Adipocyte (in vitro differentiated cells): ENCODE measurements around the gene DNAJC12.
"Not testable (repeated sequence)": the region's sequence is repeated elsewhere in the genome, so short reads cannot be mapped to it uniquely, and the experiment has no call there.

Experiments used
- DNase-seq: peaks from one replicate; pipeline ENCODE4 v3.0.0-alpha.2; 2015; ENCODE audit warnings: low read depth
- H3K27me3 ChIP-seq: replicated peaks from 2 replicates; pipeline ENCODE4 v1.7.0; 2013; ENCODE audit warnings: mild to moderate bottlenecking, low read length, moderate library complexity; ENCODE audit not compliant: control insufficient read depth, insufficient read depth
- H3K36me3 ChIP-seq: 2 replicates; pipeline ENCODE4 v1.7.0; 2013; ENCODE audit warnings: low read length, mild to moderate bottlenecking, moderate library complexity; ENCODE audit not compliant: control insufficient read depth, insufficient read depth, severe bottlenecking
- H3K4me1 ChIP-seq: 2 replicates; pipeline ENCODE4 v1.7.0; 2013; ENCODE audit warnings: mild to moderate bottlenecking, low read length, moderate library complexity; ENCODE audit not compliant: control insufficient read depth, insufficient read depth
- H3K4me3 ChIP-seq: 2 replicates; pipeline ENCODE4 v1.7.0; 2013; ENCODE audit warnings: mild to moderate bottlenecking, low read length, moderate library complexity
- H3K9ac ChIP-seq: 2 replicates; pipeline ENCODE4 v1.7.0; 2013; ENCODE audit warnings: mild to moderate bottlenecking, low read length, moderate library complexity
- H3K9me3 ChIP-seq: 2 replicates; pipeline ENCODE4 v1.7.0; 2013; ENCODE audit warnings: mild to moderate bottlenecking, low read length, moderate library complexity; ENCODE audit not compliant: control insufficient read depth

The DNAJC12 gene

DNA sequence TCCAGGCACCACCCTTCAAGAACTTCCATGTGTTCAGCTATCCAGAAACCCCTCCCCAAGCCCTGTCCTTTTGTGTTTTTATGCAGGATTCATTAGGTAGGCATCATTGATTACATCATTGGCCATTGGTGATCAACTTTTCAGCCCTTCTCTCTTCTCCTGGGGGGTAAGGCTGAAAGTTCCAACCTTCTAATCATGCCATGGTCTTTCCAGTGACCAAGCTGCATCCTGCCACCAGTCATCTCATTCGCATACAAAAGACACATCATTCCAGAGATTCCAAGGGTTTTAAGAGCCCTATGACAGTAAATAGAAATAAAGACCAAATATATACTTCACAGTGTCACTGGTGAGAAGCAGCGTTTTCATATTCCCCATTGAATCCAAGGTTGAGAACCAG, 48.2 kb downstream of the DNAJC12 start:
- H3K4me3 ChIP-seq, result no peak overlapping the region
- no peaks in the 10 kb centered on the region for H3K36me3 ChIP-seq
- peaks cover 34% of the 10 kb centered on the region for H3K4me1 ChIP-seq
- no peak overlapping the region for H3K9ac ChIP-seq
- no peaks in the 10 kb centered on the region for H3K27me3 ChIP-seq
- no peak for DNase-seq
- no peaks in the 10 kb centered on the region for H3K9me3 ChIP-seq

DNA sequence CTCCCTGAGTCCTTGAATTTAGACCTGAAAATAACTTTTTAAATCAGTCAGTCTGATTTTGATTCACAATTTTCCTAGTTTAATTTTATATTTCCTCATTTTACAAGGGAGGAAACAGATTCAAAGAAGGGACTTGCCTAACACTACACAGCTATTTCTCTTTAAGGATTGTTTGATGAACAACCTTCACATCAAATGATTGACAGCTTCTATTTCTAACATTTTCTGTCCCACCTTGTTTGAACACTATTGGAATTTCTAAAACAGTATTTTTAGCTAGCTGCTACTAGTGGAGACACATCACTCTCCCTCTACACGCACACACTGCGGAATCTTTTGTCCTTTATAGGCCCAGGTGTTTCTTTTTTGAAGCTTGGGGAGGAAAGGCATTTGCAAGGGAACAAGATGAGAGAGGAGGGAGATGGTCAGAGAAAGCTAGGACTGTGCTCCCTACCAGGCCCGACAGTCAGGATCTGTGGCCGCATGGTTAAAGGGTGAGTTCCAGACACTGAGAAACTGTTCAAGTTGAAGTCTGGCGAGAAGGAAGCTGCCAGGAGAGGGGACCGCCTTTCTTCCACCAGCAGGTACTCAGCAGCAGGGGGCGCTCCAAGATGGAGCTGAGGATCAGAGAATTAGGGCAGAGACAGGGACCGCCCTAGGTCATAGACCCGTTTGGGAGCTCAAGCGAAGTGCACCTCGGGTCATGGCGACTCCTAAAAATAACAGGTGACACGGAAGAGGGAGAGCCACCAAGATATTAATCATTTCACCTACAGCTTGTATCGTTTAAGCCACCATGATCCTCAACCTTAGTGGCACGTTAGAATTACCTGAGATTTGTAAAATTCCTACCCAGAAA, 49.7 kb downstream of the DNAJC12 start:
- Histone ChIP-seq H3K9ac (no peak overlapping the region), H3K36me3 (no peaks in the 10 kb centered on the region), H3K4me1 (peaks cover 28% of the 10 kb centered on the region), H3K4me3 (no peak overlapping the region), H3K27me3 (no peaks in the 10 kb centered on the region), H3K9me3 (no peaks in the 10 kb centered on the region)
- DNase-seq, result peak; percentile 26

DNA sequence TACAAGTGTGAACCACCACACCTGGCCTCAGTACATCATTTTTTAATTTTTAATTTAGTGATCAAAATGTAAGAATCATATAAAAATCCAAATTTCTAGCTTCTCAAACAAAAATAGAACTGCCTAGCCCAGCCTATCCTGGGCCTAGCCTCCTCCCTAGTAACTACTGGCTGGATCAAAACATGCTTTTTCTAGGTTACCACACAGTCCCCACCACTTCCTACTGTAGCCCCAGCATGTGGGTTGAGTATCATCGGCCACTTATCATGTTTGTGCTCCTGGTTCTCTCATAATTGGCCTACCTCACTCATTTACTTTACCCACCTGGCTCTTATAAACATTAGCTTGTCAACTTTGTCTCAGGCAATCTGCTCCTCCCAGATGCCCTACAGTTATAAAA, 52.9 kb downstream of the DNAJC12 start:
- no peaks in the 10 kb centered on the region for H3K36me3 ChIP-seq
- DNase-seq, result no peak
- peaks cover 8% of the 10 kb centered on the region for H3K4me1 ChIP-seq
- no peak overlapping the region for H3K4me3 ChIP-seq
- H3K9me3 ChIP-seq, result no peaks in the 10 kb centered on the region
- H3K9ac ChIP-seq, result no peak overlapping the region
- peaks cover 10% of the 10 kb centered on the region for H3K27me3 ChIP-seq

DNA sequence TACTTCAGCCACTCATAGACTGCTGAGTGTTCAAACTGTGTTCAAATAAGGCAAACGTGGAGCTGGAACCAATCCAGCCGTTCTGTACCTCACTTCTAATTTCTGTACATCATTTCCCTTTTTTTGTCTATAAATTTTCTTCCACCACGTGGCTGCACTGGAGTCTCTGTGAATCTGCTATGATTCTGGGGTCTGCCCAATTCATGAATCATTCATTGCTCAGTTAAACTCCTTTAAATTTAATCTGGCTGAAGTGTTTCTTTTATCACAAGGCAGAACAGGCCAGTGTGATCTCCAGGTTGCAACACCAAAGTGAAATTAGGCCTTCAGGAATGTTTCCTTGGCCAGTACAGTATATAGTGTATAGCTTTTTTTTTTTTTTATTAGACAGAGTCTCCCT, 53.5 kb downstream of the DNAJC12 start:
- Histone ChIP-seq H3K27me3 (peaks cover 10% of the 10 kb centered on the region), H3K4me3 (no peak overlapping the region), H3K36me3 (no peaks in the 10 kb centered on the region), H3K9ac (no peak overlapping the region), H3K4me1 (peaks cover 13% of the 10 kb centered on the region), H3K9me3 (no peaks in the 10 kb centered on the region)
- peak; percentile 43 for DNase-seq

DNA sequence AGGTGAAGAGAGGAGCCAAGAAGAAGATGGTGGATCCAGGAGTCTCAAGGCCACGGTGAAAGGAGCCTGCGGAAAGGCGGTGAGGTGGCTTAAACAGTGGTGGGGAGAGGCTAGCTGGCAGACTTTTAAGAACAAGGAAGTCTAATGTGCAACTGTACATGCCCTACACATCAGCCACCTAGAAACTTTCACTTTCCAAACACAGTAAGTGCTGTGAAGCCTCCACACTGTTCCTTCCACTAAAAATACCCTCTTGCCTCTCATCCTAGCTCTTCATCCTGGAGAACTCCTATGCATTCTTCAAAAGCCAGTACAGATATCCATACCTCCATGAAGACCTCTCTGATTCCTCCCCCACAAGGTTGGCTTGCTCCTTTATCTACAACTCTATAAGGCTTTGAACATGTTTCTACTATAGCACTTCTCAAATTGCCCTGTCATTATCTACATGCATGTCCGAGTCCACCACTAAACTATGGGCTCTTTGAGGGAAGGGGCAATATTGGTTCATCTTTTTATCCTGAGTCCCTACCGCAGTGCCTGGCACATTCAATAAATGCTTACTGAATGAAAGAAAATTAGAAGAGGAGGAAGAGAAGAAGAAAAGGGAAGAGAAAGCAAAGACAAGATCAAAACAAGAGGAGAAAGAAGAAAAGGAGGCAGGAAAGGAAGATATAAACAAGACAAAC, 54.2 kb downstream of the DNAJC12 start:
- no peak overlapping the region for H3K4me3 ChIP-seq
- peaks cover 17% of the 10 kb centered on the region for H3K4me1 ChIP-seq
- no peaks in the 10 kb centered on the region for H3K9me3 ChIP-seq
- DNase-seq, result no peak
- H3K36me3 ChIP-seq, result no peaks in the 10 kb centered on the region
- peaks cover 10% of the 10 kb centered on the region for H3K27me3 ChIP-seq
- H3K9ac ChIP-seq, result no peak overlapping the region

DNA sequence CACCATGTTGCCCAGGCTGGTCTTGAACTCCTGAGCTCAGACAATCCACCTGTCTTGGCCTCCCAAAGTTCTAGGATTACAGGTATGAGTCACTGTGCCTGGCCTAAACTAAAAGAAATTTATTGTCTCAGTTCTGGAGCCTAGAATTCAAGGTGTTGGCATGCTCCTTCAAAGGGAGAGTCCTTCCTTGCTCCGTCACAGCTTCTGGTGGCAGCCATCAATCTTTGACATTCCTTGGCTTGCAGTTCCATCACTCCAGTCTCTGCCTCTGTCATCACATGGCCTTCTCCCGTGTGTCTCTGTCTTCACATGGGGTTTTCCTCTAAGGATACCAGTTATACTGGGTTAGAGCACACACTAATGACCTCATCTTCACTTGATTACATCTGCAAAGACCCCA, 55.5 kb downstream of the DNAJC12 start:
- H3K27me3 ChIP-seq, result peaks cover 10% of the 10 kb centered on the region
- H3K4me3 ChIP-seq, result no peak overlapping the region
- no peak for DNase-seq
- H3K9me3 ChIP-seq, result no peaks in the 10 kb centered on the region
- H3K9ac ChIP-seq, result no peak overlapping the region
- H3K4me1 ChIP-seq, result peaks cover 17% of the 10 kb centered on the region
- no peaks in the 10 kb centered on the region for H3K36me3 ChIP-seq

DNA sequence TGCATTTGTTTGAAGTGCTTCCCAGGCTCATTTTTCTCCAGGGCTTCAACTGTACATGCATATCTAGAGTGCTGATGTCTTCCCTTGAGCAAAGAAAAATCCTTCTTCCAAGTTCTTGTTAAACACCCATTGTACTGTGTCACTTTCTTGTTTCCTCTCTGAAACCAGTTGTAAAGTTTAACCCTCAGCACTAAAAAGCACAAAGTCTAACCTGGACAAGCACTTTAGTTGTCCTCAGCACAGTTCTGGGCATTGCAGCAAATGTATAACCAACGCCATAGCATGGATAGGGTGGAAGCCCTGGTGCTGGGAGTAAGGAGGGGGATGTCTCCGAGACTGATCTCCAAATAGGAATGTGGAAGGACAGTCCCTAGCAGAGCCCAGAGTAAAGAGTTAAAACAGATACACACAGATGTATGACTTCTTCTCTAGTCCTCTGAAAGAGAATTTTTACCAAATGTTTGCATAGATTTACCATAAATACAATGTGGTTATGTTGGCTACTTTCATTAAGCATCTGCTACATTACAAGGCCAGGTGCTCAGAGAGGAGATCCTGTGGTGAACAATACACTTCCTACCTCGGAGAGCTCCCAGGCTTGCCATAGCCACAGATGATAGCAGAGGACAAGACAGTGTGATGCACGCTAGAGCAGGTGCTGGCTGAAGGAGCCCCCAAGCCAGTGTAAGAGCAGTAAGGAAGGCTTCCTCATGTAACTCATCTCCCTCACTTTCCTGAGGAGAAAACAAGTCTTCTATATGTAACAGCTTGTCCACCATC, 57.0 kb downstream of the DNAJC12 start:
- H3K9ac ChIP-seq, result no peak overlapping the region
- H3K27me3 ChIP-seq, result peaks cover 13% of the 10 kb centered on the region
- peaks cover 17% of the 10 kb centered on the region for H3K4me1 ChIP-seq
- no peaks in the 10 kb centered on the region for H3K36me3 ChIP-seq
- H3K9me3 ChIP-seq, result no peaks in the 10 kb centered on the region
- H3K4me3 ChIP-seq, result no peak overlapping the region
- DNase-seq, result no peak

DNA sequence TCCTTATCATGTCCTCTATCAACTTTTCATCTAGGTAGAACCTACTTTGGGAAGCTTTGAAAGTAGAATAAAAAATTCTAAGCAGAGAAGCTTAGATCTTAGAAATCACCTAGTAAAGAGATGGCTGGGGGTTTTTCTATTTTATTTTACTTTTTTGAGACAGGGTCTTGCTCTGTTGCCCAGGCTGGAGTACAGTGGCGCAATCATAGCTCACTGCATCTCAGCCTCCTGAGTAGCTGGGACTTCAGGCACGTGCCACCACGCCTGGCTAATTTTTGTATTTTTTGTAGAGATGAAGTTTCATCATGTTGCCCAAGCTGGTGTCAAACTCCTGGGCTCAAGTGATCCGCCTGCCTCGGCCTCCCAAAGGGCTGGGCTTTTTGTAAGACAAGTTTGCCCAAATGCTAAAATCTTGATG, 57.8 kb downstream of the DNAJC12 start:
- H3K4me1 ChIP-seq, result peaks cover 17% of the 10 kb centered on the region
- H3K9ac ChIP-seq, H3K4me3 ChIP-seq, H3K36me3 ChIP-seq, DNase-seq, H3K9me3 ChIP-seq: not testable (repeated sequence)
- peaks cover 13% of the 10 kb centered on the region for H3K27me3 ChIP-seq

DNA sequence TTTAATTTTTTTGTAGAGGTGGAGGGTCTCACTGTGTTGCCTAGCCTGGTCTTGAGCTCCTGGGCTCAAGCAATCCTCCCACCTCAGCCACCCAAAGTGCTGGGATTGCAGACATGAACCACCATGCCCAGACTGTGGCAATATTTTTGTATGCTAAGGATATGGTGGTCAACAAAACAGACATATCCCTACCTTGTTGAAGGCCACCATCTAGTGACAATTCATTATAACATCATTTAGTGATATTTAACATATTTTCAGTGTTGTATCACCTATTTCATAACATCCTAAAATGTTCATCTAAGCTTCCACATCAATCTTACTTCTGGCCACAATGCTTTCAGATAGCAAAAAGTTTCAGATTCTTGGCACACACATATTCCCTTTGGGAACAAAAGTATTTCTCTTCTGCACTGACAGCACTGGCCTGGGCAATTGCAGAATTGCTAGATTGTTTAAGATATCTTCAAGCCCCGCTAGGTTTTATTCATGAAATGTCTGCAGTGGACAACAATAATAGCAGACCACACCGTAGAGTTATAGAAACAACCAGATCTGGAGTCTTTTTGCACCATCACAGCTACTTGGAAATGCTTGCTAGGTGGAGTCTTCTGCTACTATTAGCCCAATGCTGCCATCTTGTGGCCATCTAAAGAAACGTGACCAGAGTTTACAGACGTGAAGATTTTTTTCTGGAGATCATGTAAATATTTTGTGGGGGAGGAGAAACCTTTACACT, 58.4 kb downstream of the DNAJC12 start:
- no peak overlapping the region for H3K9ac ChIP-seq
- H3K4me3 ChIP-seq, result no peak overlapping the region
- peak; percentile 93 for DNase-seq
- peaks cover 13% of the 10 kb centered on the region for H3K27me3 ChIP-seq
- no peaks in the 10 kb centered on the region for H3K9me3 ChIP-seq
- H3K4me1 ChIP-seq, result peaks cover 12% of the 10 kb centered on the region
- no peaks in the 10 kb centered on the region for H3K36me3 ChIP-seq

DNA sequence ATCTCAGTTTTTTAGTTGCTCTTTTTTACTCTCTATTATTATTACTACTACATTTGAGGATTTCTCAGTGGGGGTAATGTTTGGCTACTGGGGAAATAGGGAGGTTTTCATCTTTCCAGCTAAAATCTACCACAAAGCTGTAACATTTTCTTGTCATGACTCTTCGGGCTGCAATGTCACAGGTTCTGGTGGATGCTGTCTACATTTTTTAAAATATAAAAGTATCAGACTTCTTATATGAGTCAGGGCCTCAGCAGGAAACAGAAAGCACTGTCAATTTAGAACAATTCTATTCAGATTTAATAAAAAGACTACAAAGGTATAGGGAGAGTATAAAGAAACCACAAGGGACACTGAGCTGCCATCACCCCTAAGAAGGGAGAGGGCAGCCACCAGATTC, 61.6 kb downstream of the DNAJC12 start:
- no peaks in the 10 kb centered on the region for H3K36me3 ChIP-seq

More for the DNA sequence above, 61.6 kb downstream of the DNAJC12 start:
- DNase-seq, result no peak
- H3K9me3 ChIP-seq, result no peaks in the 10 kb centered on the region
- no peak overlapping the region for H3K4me3 ChIP-seq
- no peak overlapping the region for H3K9ac ChIP-seq
- peaks cover 11% of the 10 kb centered on the region for H3K4me1 ChIP-seq
- peaks cover 9% of the 10 kb centered on the region for H3K27me3 ChIP-seq
